GM18517 (cell line): ENCODE measurements around the gene CASP10.

Experiments used
- ATAC-seq: cut with Tn5 transposase; IDR thresholded peaks from one replicate; pipeline ENCODE4 v1.9.1; 2021; ENCODE audit warnings: mild to moderate bottlenecking, moderate library complexity; ENCODE audit not compliant: unreplicated experiment

Gene CASP10

GRCh38 chr2:201195331-201195730, 12.4 kb downstream of the CASP10 start:
- no peak for ATAC-seq

DNA sequence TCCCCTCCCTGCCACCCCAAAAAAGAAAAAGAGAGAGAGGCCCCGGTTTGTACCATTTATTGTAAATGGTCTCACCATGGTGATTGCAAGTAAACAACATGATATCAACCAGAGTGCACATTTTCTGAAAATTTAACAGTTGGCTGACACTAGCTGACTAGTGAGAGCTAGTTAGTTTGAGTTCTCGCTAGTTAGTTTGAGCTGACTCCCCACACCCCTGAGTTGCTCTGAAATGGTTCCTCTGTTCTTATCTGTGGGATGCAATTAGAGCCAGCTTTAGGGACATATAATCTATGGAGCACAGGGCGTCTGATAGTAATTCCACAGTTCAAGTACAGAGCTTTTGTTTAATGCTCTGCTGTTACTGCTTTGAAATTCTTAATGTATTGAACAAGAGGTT, 13.1 kb downstream of the CASP10 start:
- no peak for ATAC-seq

DNA sequence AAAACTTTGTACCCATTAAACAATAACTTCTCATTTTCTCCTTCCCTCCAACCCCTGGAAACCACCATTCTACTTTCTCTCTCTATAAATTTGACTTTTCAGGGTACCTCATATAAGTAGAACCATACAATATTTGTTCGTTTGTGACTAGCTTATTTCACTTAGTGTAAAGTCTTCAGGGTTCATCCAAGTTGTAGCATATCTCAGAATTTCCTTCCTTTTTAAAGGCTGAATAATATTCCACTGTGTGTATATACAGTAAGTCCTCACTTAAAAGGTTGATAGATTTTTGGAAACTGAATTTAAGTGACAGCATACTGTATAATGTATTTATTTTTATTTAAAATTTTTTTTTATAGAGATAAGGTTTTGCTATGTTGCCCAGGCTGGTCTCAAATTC, 13.9 kb downstream of the CASP10 start:
- no peak for ATAC-seq

DNA sequence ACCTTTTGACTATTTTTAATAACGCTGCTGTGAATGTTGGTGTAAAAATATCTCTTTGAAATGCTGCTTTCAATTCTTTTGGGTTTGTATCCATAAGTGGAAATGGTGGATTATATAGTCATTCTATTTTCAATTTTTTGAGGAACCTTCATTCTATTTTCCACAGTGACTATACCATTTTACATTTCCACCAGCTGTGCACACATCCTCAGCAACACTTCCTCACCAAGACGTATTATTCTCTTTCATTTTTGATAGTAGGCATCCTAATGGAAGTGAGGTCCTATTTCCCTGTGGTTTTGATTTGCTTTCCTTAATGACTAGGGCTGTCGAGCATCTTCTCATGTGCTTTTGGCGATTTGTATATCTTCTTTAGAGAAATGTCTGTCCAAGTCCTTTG, 14.8 kb downstream of the CASP10 start:
- ATAC-seq: no peak

DNA sequence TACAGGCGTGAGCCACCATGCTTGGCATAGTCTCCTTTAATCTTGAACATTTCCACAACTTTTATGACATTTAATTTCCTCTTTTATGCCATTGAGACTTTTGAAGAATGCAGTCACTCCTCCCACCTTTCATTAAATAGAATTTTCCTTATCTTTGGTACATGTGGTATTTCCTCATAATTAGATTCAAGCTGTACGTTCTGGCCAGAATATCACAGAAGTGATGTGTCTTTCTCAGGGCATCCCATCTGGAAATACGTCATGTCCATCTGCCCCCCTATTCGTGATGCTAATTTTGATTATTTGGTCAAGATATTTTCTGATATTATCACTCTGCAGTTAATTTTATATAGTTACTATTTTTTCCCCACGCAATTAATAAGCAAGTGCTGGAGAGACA, 16.9 kb downstream of the CASP10 start:
- ATAC-seq: no peak

DNA sequence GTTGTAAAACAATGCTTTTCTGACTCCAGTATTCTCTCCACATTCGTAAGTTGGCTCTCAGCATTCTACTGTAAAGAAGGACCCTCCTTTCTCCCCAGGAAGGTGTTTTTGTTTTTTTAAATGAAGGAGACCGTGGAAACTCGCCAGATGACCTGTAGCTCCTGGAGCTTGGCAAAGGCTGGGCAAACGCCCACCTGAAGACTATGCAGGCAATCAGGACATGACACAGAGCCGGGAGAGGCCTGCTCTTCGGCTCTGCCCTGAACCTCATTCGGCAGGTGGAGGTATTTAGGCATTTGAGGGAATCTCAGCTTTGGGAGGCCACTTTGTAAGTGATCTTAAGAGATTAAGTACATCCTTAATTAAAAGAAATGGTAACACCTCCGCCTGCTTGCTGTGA, 17.4 kb downstream of the CASP10 start:
- no peak for ATAC-seq

- ATAC-seq: no peak
Observed at GRCh38 chr2:201201371-201201770, 18.4 kb downstream of the CASP10 start.

DNA sequence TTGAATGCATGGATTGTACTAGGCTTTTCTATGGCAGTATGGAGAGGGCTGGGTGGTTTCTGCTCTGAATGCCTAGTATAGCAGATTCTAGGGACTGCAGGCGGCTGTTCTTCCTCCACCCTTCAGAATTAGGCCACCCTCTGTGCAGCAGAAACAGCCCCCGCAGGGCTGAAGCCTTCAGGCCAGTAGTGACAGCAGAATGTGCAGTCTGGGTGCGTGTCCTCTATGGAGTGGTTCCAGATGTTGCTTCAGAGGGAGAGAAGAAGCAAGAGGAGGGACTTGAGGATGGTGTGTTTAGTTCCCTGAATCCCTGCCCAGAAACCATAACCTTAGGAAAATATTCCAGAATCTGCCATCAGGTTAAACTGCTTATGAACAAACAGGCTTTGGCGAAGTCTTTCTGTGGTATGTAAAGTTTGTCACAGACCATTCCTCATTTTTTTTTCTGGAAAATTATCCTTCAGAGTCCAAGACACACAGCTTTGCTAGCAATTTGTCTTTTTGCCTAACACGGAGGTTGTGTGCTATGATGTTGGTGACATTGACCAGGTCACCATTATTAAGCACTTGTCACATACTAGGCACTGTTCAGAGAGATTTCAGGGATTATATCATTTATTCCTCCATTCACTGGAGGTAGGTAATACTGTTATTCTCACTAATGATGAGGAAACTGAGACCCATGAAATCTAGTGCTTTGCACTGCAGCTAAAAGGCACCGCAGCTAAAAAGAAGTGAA, 21.1 kb downstream of the CASP10 start:
- no peak for ATAC-seq

DNA sequence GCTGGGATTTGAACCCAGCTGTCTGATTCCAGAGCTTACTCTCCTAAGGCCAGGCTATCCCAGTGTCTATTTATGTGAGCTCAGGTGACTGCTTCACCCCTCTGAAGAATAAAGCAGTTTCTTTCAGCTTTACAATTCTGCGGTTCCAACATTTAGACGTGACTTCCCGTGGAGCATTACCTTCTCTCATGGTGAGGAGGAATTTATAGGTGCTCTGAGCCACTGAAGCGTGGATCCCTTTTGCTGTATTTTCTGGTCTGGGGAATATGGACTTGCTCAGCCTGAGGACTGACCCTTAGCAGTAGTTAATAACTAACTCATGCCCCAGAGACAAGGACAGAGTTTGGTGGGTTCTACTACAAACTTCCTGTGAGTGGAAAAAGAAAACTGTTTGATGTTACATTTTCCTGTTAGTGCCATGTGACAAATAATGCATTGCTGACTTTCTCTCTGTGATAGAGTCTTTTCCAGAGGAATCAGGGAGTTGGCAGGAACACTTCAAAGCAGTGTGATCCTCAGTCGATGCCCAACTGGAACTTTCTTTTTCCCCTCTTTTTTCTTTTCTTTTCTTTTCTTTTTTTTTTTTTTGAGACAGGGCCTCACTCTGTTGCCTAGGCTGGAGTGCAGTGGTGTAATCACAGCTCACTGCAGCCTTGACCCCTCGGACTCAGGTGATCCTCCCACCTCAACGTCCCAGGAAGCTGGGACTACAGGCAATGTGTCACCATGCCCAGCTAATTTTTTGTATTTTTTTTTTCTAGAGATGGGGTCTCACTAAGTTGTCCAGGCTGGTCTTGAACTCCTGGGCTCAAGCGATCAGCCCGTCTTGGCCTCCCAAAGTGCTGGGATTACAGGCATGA, 21.9 kb downstream of the CASP10 start:
- ATAC-seq: no peak

DNA sequence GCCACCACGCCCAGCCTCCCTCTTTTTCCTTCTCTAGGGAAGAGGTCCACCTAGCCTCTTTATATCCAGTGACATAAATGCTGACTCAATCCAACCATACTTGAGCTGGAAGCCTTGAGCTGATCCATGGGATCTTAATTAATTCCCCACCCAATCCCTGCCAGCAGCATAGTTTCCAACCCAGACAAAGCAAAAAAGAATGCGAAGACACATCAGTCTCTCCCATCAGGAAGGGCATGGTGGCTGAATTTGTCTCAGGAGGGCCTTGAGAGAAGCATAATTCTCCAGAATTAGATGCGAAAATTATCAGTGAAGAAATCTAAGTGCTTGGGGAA, 22.5 kb downstream of the CASP10 start:
- no peak for ATAC-seq

GRCh38 chr2:201208563-201209252, 25.8 kb downstream of the CASP10 start:
- peak; percentile 85 for ATAC-seq

- no peak for ATAC-seq
Observed at GRCh38 chr2:201215963-201216362, 33.0 kb downstream of the CASP10 start.

GRCh38 chr2:201216918-201217317, 34.0 kb downstream of the CASP10 start:
- ATAC-seq: no peak

GRCh38 chr2:201218780-201219179, 35.8 kb downstream of the CASP10 start:
- no peak for ATAC-seq

DNA sequence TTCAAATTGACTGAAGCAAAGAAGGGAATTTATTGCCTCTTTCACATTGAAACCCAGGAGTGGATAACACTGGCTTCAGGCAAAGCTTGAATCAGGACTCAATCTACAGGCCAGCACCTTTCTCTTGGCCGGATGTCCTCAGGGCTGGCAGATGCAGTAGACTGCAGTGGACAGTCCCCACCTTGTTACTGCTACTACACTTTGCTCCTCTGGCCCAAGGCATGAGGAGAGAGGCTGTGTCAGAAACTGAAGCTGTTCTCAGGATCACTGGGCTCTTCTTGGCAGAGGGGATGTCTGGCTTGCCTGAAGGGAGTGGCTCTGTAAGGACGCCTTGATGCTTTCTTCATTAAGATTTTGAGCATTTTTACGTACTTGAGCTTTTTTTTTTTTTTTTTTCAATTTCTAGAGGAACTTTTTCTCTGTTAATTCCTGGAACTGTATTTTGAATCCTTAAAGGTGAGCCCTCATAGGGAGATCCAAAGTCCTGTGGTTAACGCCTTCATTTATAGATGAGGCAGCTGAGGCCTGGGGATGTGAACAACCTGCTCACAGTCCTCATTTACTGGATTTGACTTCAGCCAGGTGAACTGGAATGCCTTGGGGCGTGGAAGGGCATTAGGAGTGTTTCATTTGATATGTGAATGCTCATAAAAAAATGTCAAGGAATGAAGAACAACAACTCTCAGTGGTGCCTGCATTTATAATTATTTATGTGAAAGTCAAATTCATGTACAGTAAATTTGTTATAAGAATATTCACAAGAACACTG, 36.6 kb downstream of the CASP10 start:
- ATAC-seq: no peak

GRCh38 chr2:201220102-201220570, 37.2 kb downstream of the CASP10 start:
- no peak for ATAC-seq

DNA sequence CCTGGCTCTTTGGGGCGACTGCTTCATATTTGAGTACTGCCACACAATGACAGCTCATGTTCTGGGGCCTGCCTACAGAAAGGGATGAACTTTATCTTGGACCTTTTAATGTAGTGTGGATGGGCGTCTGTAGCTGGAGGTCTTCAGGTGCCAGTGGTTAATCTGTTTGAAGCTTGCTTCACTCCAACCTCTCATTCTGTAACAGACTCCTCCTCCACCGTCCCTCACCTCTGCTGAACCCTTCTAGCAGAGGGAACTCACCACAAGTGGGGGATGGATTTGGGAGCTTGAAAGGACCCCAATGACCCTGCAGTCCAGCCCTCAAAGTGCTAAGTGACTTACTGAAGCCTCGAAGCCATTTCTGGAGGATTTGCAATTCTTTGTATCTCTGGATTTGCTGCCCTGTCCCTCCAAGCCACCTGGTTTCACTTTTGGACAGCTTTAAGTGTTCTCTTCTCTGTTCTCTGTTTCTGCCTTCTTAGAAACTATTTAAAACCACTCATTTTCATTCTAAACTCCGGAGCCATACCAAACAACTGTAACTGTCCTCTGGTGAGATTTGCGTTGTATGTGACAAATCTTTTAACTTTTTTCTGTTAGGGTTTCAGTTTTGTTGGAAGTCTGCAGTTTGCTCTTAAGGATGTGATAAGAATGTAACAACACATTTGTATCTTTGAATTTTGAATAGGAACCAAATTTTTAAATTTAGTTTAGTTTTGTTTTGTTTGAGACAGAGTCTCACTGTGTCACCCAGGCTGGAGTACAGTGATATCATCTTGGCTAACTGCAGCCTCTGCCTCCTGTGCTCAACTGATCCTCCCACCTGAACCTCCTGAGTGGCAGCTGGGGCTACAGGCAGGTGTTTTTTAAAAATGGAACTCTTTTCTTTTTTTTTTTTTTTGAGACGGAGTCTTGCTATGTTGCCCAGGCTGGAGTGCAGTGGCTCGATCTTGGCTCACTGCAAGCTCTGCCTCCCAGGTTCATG, 40.4 kb downstream of the CASP10 start:
- ATAC-seq: peak; percentile 92

GRCh38 chr2:201228271-201228911, 45.5 kb downstream of the CASP10 start:
- no peak for ATAC-seq

- no peak for ATAC-seq
Observed at GRCh38 chr2:201228912-201229290, 46.0 kb downstream of the CASP10 start.
